Lower leg skin (tissue), 3 donors: Measurements from ENCODE around the gene GPR68.

ENCODE experiments used
- POLR2A ChIP-seq, 2 donors: fragments of 450-650 bp; IDR thresholded peaks; one replicate each; pipeline ENCODE4 v1.6.1; 2016 to 2017; ENCODE audit warnings: antibody characterized with exemption in 2 of 2, mild to moderate bottlenecking in 1 of 2, moderate library complexity in 1 of 2
- TF ChIP-seq, protein P1 (sequence below), 3 donors: fragments of 450-650 bp; IDR thresholded peaks; one replicate each; pipeline ENCODE4 v1.5.1; 2016; ENCODE audit warnings: antibody characterized with exemption in 3 of 3, mild to moderate bottlenecking in 3 of 3, moderate library complexity in 2 of 3

DNA sequence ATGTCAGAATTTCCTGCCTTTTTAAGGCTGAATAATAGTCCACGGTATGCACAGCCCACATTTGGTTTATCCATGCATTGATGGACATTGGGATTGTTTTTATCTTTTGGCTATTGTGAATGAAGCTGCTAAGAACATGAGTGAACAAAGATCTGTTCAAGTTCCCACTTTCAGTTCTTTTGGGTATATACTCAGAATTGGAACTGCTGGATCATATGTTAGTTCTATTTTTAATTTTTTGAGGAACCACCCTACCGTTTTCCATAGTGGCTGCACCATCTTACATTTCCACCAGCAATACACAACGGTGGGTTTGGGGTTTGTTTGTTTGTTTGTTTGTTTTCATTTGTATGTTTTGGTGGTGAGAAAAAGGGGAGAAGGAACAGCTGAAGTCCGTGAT is 6.4 kb downstream of the GPR68 start:
- TF ChIP-seq, protein P1, sequence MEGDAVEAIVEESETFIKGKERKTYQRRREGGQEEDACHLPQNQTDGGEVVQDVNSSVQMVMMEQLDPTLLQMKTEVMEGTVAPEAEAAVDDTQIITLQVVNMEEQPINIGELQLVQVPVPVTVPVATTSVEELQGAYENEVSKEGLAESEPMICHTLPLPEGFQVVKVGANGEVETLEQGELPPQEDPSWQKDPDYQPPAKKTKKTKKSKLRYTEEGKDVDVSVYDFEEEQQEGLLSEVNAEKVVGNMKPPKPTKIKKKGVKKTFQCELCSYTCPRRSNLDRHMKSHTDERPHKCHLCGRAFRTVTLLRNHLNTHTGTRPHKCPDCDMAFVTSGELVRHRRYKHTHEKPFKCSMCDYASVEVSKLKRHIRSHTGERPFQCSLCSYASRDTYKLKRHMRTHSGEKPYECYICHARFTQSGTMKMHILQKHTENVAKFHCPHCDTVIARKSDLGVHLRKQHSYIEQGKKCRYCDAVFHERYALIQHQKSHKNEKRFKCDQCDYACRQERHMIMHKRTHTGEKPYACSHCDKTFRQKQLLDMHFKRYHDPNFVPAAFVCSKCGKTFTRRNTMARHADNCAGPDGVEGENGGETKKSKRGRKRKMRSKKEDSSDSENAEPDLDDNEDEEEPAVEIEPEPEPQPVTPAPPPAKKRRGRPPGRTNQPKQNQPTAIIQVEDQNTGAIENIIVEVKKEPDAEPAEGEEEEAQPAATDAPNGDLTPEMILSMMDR (IDR thresholded peaks at IDR 0.05): no peak
- no peak for TF ChIP-seq POLR2A (IDR thresholded peaks at IDR 0.05)
